ENCODE data around the gene L3MBTL4.

Gene L3MBTL4

GRCh38 chr18:5986257-5986931, 428.3 kb downstream of the L3MBTL4 start:
- no peak for DNase-seq (ENCODE audit: low read depth)

GRCh38 chr18:5984245-5984644, 430.5 kb downstream of the L3MBTL4 start:
- no peak for DNase-seq (ENCODE audit: low read depth)

GRCh38 chr18:5983488-5983887, 431.2 kb downstream of the L3MBTL4 start:
- no peak for DNase-seq (ENCODE audit: low read depth)

- DNase-seq (ENCODE audit: low read depth) = no peak
Observed at GRCh38 chr18:5982332-5982731, 432.4 kb downstream of the L3MBTL4 start.

GRCh38 chr18:5980721-5981120, 434.0 kb downstream of the L3MBTL4 start:
- no peak for DNase-seq (ENCODE audit: low read depth)

GRCh38 chr18:5979971-5980457, 434.7 kb downstream of the L3MBTL4 start:
- DNase-seq (ENCODE audit: low read depth) = no peak

GRCh38 chr18:5979176-5979888, 435.4 kb downstream of the L3MBTL4 start:
- no peak for DNase-seq (ENCODE audit: low read depth)

GRCh38 chr18:5977022-5977421, 437.7 kb downstream of the L3MBTL4 start:
- no peak for DNase-seq (ENCODE audit: low read depth)

GRCh38 chr18:5975111-5976002, 439.4 kb downstream of the L3MBTL4 start:
- DNase-seq (ENCODE audit: low read depth) = no peak

- no peak for DNase-seq (ENCODE audit: low read depth)
Observed at GRCh38 chr18:5974696-5975095, 440.0 kb downstream of the L3MBTL4 start.

- no peak for DNase-seq (ENCODE audit: low read depth)
Observed at GRCh38 chr18:5973099-5973498, 441.6 kb downstream of the L3MBTL4 start.

GRCh38 chr18:5972298-5972697, 442.4 kb downstream of the L3MBTL4 start:
- no peak for DNase-seq (ENCODE audit: low read depth)

- no peak for DNase-seq (ENCODE audit: low read depth)
Observed at GRCh38 chr18:5969989-5970403, 444.7 kb downstream of the L3MBTL4 start.

GRCh38 chr18:5969355-5969988, 445.2 kb downstream of the L3MBTL4 start:
- DNase-seq (ENCODE audit: low read depth) = no peak

GRCh38 chr18:5967666-5968065, 447.0 kb downstream of the L3MBTL4 start:
- no peak for DNase-seq (ENCODE audit: low read depth)

GRCh38 chr18:5967007-5967406, 447.7 kb downstream of the L3MBTL4 start:
- DNase-seq (ENCODE audit: low read depth) = no peak

- no peak for DNase-seq (ENCODE audit: low read depth)
Observed at GRCh38 chr18:5966514-5966913, 448.2 kb downstream of the L3MBTL4 start.

- no peak for DNase-seq (ENCODE audit: low read depth)
Observed at GRCh38 chr18:5964996-5965395, 449.7 kb downstream of the L3MBTL4 start.

GRCh38 chr18:5964596-5964995, 450.1 kb downstream of the L3MBTL4 start:
- no peak for DNase-seq (ENCODE audit: low read depth)

GRCh38 chr18:5964108-5964507, 450.6 kb downstream of the L3MBTL4 start:
- DNase-seq (ENCODE audit: low read depth) = no peak

- DNase-seq (ENCODE audit: low read depth) = no peak
Observed at GRCh38 chr18:5963267-5963666, 451.4 kb downstream of the L3MBTL4 start.

GRCh38 chr18:5962362-5962761, 452.3 kb downstream of the L3MBTL4 start:
- no peak for DNase-seq (ENCODE audit: low read depth)

Data from activated T-helper 1 cell treated with Interleukin-2 at 50 U/mL for 16 hours (primary cell).